ENCODE measurements around the gene FCGR3B.
"Not testable (repeated sequence)": the region's sequence is repeated elsewhere in the genome, so short reads cannot be mapped to it uniquely, and the experiment has no call there.

GRCh38 chr1:161636976-161637375, 6.0 kb upstream of the FCGR3B start:
- TF ChIP-seq CTCF, POLR2AphosphoS5 (IDR thresholded peaks at IDR 0.05): not testable (repeated sequence)
